ENCODE measurements around the gene H6PD. TPM values are rescaled to one million over a fixed set of nuclear protein-coding genes. Genes with fewer than 3 reads are reported as not detected.

H6PD gene
- total and polyA plus RNA-seq, 9 of the 15 experiments (the other 6 are each of a cell fraction or from before 2014, with no cell fraction given): 0.04 to 2.5 (median 0.95) TPM

DNA sequence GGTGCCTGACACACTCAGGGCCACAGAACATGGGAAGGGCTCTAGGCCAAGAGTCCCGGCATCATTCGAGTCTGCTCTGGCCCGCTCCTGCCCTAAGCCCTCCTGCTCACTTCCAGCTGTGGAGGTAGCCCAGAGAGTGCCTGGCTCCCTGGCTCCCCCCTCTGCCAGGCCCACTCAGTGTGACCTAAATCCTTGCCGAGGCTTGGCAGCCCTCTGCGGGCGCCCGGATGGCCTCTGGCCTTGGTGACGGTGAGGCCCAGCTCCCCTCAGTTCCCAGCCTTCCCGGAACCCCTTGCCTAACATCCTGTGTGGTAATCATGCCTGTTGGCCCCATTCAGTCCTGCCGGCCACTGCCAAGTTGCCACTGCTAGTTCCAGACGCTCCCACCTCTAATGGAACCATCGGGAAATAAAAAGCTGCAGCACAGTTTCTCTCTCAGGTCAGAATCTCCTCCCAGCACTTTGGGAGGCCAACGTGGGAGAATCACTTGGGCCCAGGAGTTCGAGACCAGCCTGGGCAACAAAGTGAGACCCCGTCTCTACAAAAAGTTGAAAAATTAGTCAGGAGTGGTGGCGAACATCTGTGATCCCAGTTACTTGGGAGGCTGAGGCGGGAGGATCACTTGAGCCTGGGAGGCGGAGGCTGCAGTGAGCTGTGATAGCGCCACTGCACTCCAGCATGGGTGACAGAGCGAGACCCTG lies 1.2 kb upstream of the H6PD start:
- H3K36me3 ChIP-seq (ENCODE audit: control insufficient read depth, insufficient read depth, low read length): no peaks in the 10 kb centered on the region
- ChIA-PET POLR2A (interaction anchor here (0.7 to 3.2 kb wide), 2 partner anchors 11 to 473 kb away, joined by 3 to 13 read pairs; no protein-coding TSS in a partner anchor), CTCF (ENCODE audit: low intra/inter-chr PET ratio) (interaction anchor here (0.7 kb wide), 2 partner anchors 141 to 182 kb away, joined by 4 read pairs; no protein-coding TSS in a partner anchor)
- no peak overlapping the region for H3K4me2 ChIP-seq (ENCODE audit: insufficient read depth, low read length)
- no peaks in the 10 kb centered on the region for H3K9me1 ChIP-seq (ENCODE audit: control insufficient read depth, insufficient read depth, low read length)
- in situ Hi-C loops (cut with MboI) (no loop called here), intact Hi-C loops (cut with micrococcal nuclease) (no loop called here)
- TF ChIP-seq ZNF197 (CRISPR knock-in tag; IDR thresholded peaks at IDR 0.05; ENCODE audit: low read depth): no peak
- TF ChIP-seq POLR2A (conservative IDR thresholded peaks at IDR 0.05): no peak
- TF ChIP-seq, protein P1, sequence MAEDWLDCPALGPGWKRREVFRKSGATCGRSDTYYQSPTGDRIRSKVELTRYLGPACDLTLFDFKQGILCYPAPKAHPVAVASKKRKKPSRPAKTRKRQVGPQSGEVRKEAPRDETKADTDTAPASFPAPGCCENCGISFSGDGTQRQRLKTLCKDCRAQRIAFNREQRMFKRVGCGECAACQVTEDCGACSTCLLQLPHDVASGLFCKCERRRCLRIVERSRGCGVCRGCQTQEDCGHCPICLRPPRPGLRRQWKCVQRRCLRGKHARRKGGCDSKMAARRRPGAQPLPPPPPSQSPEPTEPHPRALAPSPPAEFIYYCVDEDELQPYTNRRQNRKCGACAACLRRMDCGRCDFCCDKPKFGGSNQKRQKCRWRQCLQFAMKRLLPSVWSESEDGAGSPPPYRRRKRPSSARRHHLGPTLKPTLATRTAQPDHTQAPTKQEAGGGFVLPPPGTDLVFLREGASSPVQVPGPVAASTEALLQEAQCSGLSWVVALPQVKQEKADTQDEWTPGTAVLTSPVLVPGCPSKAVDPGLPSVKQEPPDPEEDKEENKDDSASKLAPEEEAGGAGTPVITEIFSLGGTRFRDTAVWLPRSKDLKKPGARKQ (CRISPR knock-in tag; IDR thresholded peaks at IDR 0.05): no peak
- no peak for TF ChIP-seq PURB (CRISPR knock-in tag; IDR thresholded peaks at IDR 0.05; ENCODE audit: low read depth)
- no peak for TF ChIP-seq FOXM1 (IDR thresholded peaks at IDR 0.05; ENCODE audit: low read depth)
- TF ChIP-seq FOXM1 (CRISPR knock-in tag; IDR thresholded peaks at IDR 0.05; ENCODE audit: low read depth): no peak
- no peak for TF ChIP-seq SNRNP70 (optimal IDR thresholded peaks at IDR 0.05; ENCODE audit: low read depth, low read length)
- no peak for TF ChIP-seq NFE2 (IDR thresholded peaks at IDR 0.05; ENCODE audit: low read depth)
- TF ChIP-seq ZFPM2 (CRISPR knock-in tag; IDR thresholded peaks at IDR 0.05): no peak
- TF ChIP-seq CHCHD3 (CRISPR knock-in tag; IDR thresholded peaks at IDR 0.05): no peak
- TF ChIP-seq ZNF224 (CRISPR knock-in tag; IDR thresholded peaks at IDR 0.05): no peak
- TF ChIP-seq ZNF263 (CRISPR knock-in tag; IDR thresholded peaks at IDR 0.05; ENCODE audit: borderline replicate concordance): no peak
- TF ChIP-seq RBM17 (IDR thresholded peaks at IDR 0.05; ENCODE audit: borderline replicate concordance, low read depth, low read length): no peak
- no peak for TF ChIP-seq XRCC3 (IDR thresholded peaks at IDR 0.05)
- TF ChIP-seq ZNF324 (CRISPR knock-in tag; IDR thresholded peaks at IDR 0.05): no peak
- no peak for TF ChIP-seq SRSF9 (IDR thresholded peaks at IDR 0.05; ENCODE audit: borderline replicate concordance, low read depth, low read length)
- TF ChIP-seq PBX2 (CRISPR knock-in tag; IDR thresholded peaks at IDR 0.05; ENCODE audit: low read depth): no peak
- TF ChIP-seq PBX2 (tag; conservative IDR thresholded peaks at IDR 0.05; ENCODE audit: low read depth): no peak
- TF ChIP-seq TRIM24 (IDR thresholded peaks at IDR 0.05): no peak
- H3K27ac ChIP-seq (ENCODE audit: extremely low read depth, low read depth, low read length): no peak overlapping the region
- WGBS (ENCODE audit: insufficient coverage, low coverage, missing lambda C conversion rate): 79% methylated on average over 20 of the region's 20 CpGs
- no peak for DNase-seq (ENCODE audit: extremely low read depth in 1 of 4, low spot score in 3 of 4)
- no TSS peak for BruUV-seq (replicated peaks)
- H3K9ac ChIP-seq (ENCODE audit: insufficient read depth in 1 of 2, low read depth in 2 of 2, low read length in 2 of 2): peak overlapping the region in 1 of 2 experiments; percentile 69; a peak in 1 of 4 replicates
- FAIRE-seq: no peak
- no peak for ATAC-seq
- H2AFZ ChIP-seq (ENCODE audit: low read depth, low read length): no peak overlapping the region
- H3K27me3 ChIP-seq (ENCODE audit: control insufficient read depth in 2 of 2, insufficient read depth in 2 of 2, low read length in 2 of 2): peaks cover 14 to 35% of the 10 kb centered on the region in 2 experiments; a peak in 4 of 5 replicates
- peaks cover 3% of the 10 kb centered on the region; the same call in 1 of the 2 replicates for H4K20me1 ChIP-seq (replicated peaks; ENCODE audit: control insufficient read depth, insufficient read depth, low read length)
- peaks cover 6% of the 10 kb centered on the region; the same call in 1 of the 3 replicates for H3K79me2 ChIP-seq (ENCODE audit: control insufficient read depth, insufficient read depth, low read length)
- H3K9me3 ChIP-seq (replicated peaks; ENCODE audit: control insufficient read depth, insufficient read depth, low read depth, low read length): no peaks in the 10 kb centered on the region
- no peak overlapping the region for H3K4me3 ChIP-seq
- H3K4me1 ChIP-seq (replicated peaks in 1 of 2; ENCODE audit: control insufficient read depth in 2 of 2, insufficient read depth in 2 of 2, low read length in 2 of 2): peaks cover 12 to 21% of the 10 kb centered on the region in 2 experiments
